IMR-90 (cell line): ENCODE results near the gene PKD1L1. TPM values are rescaled to one million over a fixed set of nuclear protein-coding genes. Genes with fewer than 3 reads are reported as not detected.

Source experiments
- ATAC-seq: fragments of 200-7000 bp; cut with Tn5 transposase; 2 replicates; pipeline ENCODE4 v1.9.1; 2020; ENCODE audit warnings: low read depth, mild to moderate bottlenecking, moderate library complexity
- BruUV-seq: library from RNA; stranded (reverse); fragments of 400-500 nt; replicated peaks from 2 replicates; lab custom pipeline; 2021; lab: Mats Ljungman, UMichigan
- CTCF ChIA-PET: fragments of 300-600 bp; formaldehyde crosslinking; extraction: SDS; loops from one replicate; lab custom pipeline; 2021; ENCODE audit warnings: antibody characterized with exemption; lab: Yijun Ruan, JAX
- POLR2A ChIA-PET: fragments of 300-600 bp; sonication (Branson Sonifier 250); formaldehyde crosslinking; loops from one replicate; lab custom pipeline; 2022; ENCODE audit warnings: antibody characterized with exemption; ENCODE audit not compliant: unreplicated experiment; lab: Charles Lee
- DNase-seq: peaks from one replicate; pipeline ENCODE4 v3.0.0; 2013
- H2AFZ ChIP-seq: replicated peaks from 2 replicates; pipeline ENCODE3; 2013; ENCODE audit warnings: low read length, mild to moderate bottlenecking; ENCODE audit not compliant: poor library complexity
- H2AK5ac ChIP-seq: 2 replicates; pipeline ENCODE4 v1.6.1; 2013; ENCODE audit warnings: low read depth, low read length, inconsistent platforms
- H2AK9ac ChIP-seq: replicated peaks from 2 replicates; pipeline ENCODE3; 2013; ENCODE audit warnings: mild to moderate bottlenecking, low read depth, low read length, moderate library complexity; ENCODE audit not compliant: poor library complexity
- H2BK120ac ChIP-seq: 2 replicates; pipeline ENCODE4 v1.6.1; 2013; ENCODE audit warnings: low read depth, low read length, inconsistent platforms
- H2BK15ac ChIP-seq: 3 replicates; pipeline ENCODE4 v1.6.1; 2013; ENCODE audit warnings: low read depth, low read length, inconsistent platforms
- H2BK20ac ChIP-seq: 2 replicates; pipeline ENCODE4 v1.6.1; 2013; ENCODE audit warnings: low read depth, mild to moderate bottlenecking, inconsistent platforms, low read length, moderate library complexity
- H2BK5ac ChIP-seq: 2 replicates; pipeline ENCODE4 v1.6.1; 2013; ENCODE audit warnings: mild to moderate bottlenecking, low read depth, low read length, inconsistent platforms; ENCODE audit not compliant: poor library complexity, severe bottlenecking
- H3K14ac ChIP-seq: replicated peaks from 2 replicates; pipeline ENCODE4 v1.6.1; 2013; ENCODE audit warnings: low read depth, low read length, inconsistent platforms
- H3K18ac ChIP-seq: 2 replicates; pipeline ENCODE4 v1.6.1; 2013; ENCODE audit warnings: low read depth, low read length, control low read depth
- H3K23ac ChIP-seq: 2 replicates; pipeline ENCODE4 v1.6.1; 2013; ENCODE audit warnings: low read depth, low read length, inconsistent platforms
- H3K27ac ChIP-seq: 2 replicates; pipeline ENCODE4 v1.5.1; 2013; ENCODE audit warnings: mild to moderate bottlenecking, control low read depth, low read length; ENCODE audit not compliant: insufficient read depth
- H3K27me3 ChIP-seq: 2 replicates; pipeline ENCODE4 v1.6.1; 2013; ENCODE audit warnings: low read length; ENCODE audit not compliant: control insufficient read depth, insufficient read depth
- H3K36me3 ChIP-seq: 2 replicates; pipeline ENCODE4 v1.6.1; 2013; ENCODE audit warnings: low read length, mixed read lengths; ENCODE audit not compliant: control insufficient read depth, insufficient read depth
- H3K4ac ChIP-seq: 2 replicates; pipeline ENCODE4 v1.6.1; 2013; ENCODE audit warnings: low read depth, low read length, inconsistent platforms
- H3K4me1 ChIP-seq: 2 replicates; pipeline ENCODE4 v1.6.1; 2013; ENCODE audit warnings: low read length, mixed read lengths; ENCODE audit not compliant: control insufficient read depth, insufficient read depth
- H3K4me2 ChIP-seq: 2 replicates; pipeline ENCODE4 v1.6.1; 2013; ENCODE audit warnings: low read depth, mild to moderate bottlenecking, control low read depth, low read length, moderate library complexity
- H3K4me3 ChIP-seq: 2 replicates; pipeline ENCODE4 v1.5.1; 2013; ENCODE audit warnings: low read depth, mild to moderate bottlenecking, control low read depth, low read length, moderate library complexity; ENCODE audit not compliant: insufficient read depth
- H3K56ac ChIP-seq: 2 replicates; pipeline ENCODE4 v1.6.1; 2013; ENCODE audit warnings: low read length, inconsistent platforms; ENCODE audit not compliant: insufficient read depth; ENCODE audit errors: extremely low read depth
- H3K79me1 ChIP-seq, 2 experiments: 2 replicates each; pipeline ENCODE4 v1.6.1; 2013; ENCODE audit warnings: low read length in 2 of 2, inconsistent platforms in 1 of 2, low read depth in 1 of 2
- H3K9ac ChIP-seq: 2 replicates; pipeline ENCODE4 v1.6.1; 2013; ENCODE audit warnings: low read depth, low read length, control low read depth
- H3K9me1 ChIP-seq: 2 replicates; pipeline ENCODE4 v1.6.1; 2013; ENCODE audit warnings: low read length, inconsistent platforms; ENCODE audit not compliant: insufficient read depth
- H3K9me3 ChIP-seq: 2 replicates; pipeline ENCODE4 v1.6.1; 2013; ENCODE audit warnings: low read length; ENCODE audit not compliant: control insufficient read depth, insufficient read depth
- H4K20me1 ChIP-seq: 2 replicates; pipeline ENCODE4 v1.6.1; 2013; ENCODE audit warnings: low read length, inconsistent platforms; ENCODE audit not compliant: insufficient read depth
- H4K5ac ChIP-seq: 2 replicates; pipeline ENCODE4 v1.6.1; 2013; ENCODE audit warnings: mild to moderate bottlenecking, low read depth, low read length, control low read depth
- H4K8ac ChIP-seq, 2 experiments: 2 replicates each; pipeline ENCODE4 v1.6.1; 2013; ENCODE audit warnings: low read depth in 2 of 2, low read length in 2 of 2, control low read depth in 1 of 2, inconsistent platforms in 1 of 2
- H4K91ac ChIP-seq: 2 replicates; pipeline ENCODE4 v1.6.1; 2013; ENCODE audit warnings: low read depth, low read length, inconsistent platforms; ENCODE audit not compliant: insufficient read depth
- CEBPB ChIP-seq: IDR thresholded peaks from 2 replicates; pipeline ENCODE4 v1.6.1; 2012; ENCODE audit warnings: low read depth, low read length, improper control_type of control experiment
- FOS ChIP-seq: fragments of 150-350 bp; IDR thresholded peaks from 2 replicates; pipeline ENCODE4 v1.6.1; 2016; ENCODE audit warnings: low read depth, low read length
- MAFK ChIP-seq: IDR thresholded peaks from 2 replicates; pipeline ENCODE4 v1.6.1; 2012; ENCODE audit warnings: low read depth, low read length, improper control_type of control experiment
- MAZ ChIP-seq: IDR thresholded peaks from 2 replicates; pipeline ENCODE4 v1.6.1; 2012; ENCODE audit warnings: low read depth, mild to moderate bottlenecking, low read length, improper control_type of control experiment, moderate library complexity, borderline replicate concordance
- MXI1 ChIP-seq: IDR thresholded peaks from 2 replicates; pipeline ENCODE4 v1.6.1; 2012; ENCODE audit warnings: low read depth, mild to moderate bottlenecking, low read length, moderate library complexity, borderline replicate concordance
- NFE2L2 ChIP-seq: fragments of 150-350 bp; IDR thresholded peaks from 2 replicates; pipeline ENCODE4 v1.6.1; 2016; ENCODE audit warnings: low read depth, mild to moderate bottlenecking, low read length
- WGBS, 2 experiments: methylation state at CpG; one replicate each; pipeline versions ENCODE4 v1.1.5 to v1.1.7; 2013; ENCODE audit warnings: missing lambda C conversion rate in 2 of 2; ENCODE audit not compliant: insufficient read length in 1 of 2; ENCODE audit errors: extremely low coverage in 2 of 2; 5-methylcytosine and 5-hydroxymethylcytosine counted together
- dilution Hi-C: fragments of 300-500 bp; cut with HindIII; formaldehyde crosslinking; loops from one replicate; pipeline ENCODE4 v1.14.3; 2018; ENCODE audit warnings: low sequenced_read_pairs; ENCODE audit not compliant: unreplicated experiment
- in situ Hi-C: fragments of 300-500 bp; cut with MboI; formaldehyde crosslinking; loops from 3 replicates; pipeline ENCODE4 v1.14.3; 2019; ENCODE audit warnings: low sequenced_read_pairs, inconsistent platforms, mixed read lengths
- intact Hi-C: fragments of 100-400 bp; cut with micrococcal nuclease; formaldehyde crosslinking; loops from 2 replicates; pipeline ENCODE4 v1.10.0; 2022
- polyA plus RNA-seq, 3 experiments: library from polyadenylated mRNA; depleted of rRNA; stranded (reverse); fragments of >200 nt; gene quantifications; 2 replicates each; pipeline ENCODE4 v1.2.3, GENCODE V29; 2012; ENCODE audit warnings: low replicate concordance in 1 of 3
- total RNA-seq: library from RNA; depleted of rRNA; stranded (reverse); fragments of >200 nt; gene quantifications from 2 replicates; pipeline ENCODE4 v1.2.3, GENCODE V29; 2012
- TF ChIP-seq, protein P1 (sequence below): fragments of 150-350 bp; IDR thresholded peaks from 2 replicates; pipeline ENCODE4 v1.6.1; 2017; ENCODE audit warnings: mild to moderate bottlenecking, antibody characterized with exemption, low read length, low read depth

The PKD1L1 gene
- total and polyA plus RNA-seq, 2 of the 4 experiments (the other 2 are of a cell fraction), result under 0.01 to 0.15 TPM

DNA sequence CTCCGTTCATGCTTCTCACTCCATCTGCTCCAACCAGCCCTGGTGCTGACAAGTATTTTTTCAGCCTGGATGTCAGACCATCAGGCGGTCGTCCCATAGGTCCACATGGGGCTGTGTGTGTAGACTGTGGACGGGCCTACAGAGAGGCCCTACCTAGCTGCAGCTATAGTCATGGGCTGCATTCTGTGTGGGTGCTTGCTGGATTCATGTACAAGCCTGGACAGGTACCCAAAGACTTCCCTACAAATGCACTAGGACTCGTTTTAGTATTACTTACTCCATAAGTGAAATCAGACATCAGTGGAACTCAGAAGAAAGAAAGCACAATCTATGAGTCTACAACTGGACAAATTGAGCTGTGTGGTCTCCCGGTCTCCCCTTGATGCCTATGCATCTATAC, 146.8 kb downstream of the PKD1L1 start:
- Histone ChIP-seq H4K8ac (no peak overlapping the region), H2BK20ac (peak overlapping the region; percentile 16; the same call in 1 of the 2 replicates), H3K14ac (no peak overlapping the region; the same call in 1 of the 2 replicates), H3K36me3 (no peaks in the 10 kb centered on the region), H3K23ac (no peak overlapping the region), H2AK5ac (peak overlapping the region; percentile 42; the same call in 1 of the 2 replicates), H3K9ac (no peak overlapping the region), H4K20me1 (no peaks in the 10 kb centered on the region), H3K4ac (peak overlapping the region; percentile 29), H3K9me3 (no peaks in the 10 kb centered on the region), H3K4me1 (peaks cover 17% of the 10 kb centered on the region), H2AFZ (no peak overlapping the region), H2AK9ac (no peak overlapping the region), H3K18ac (no peak overlapping the region), H4K91ac (no peak overlapping the region), H3K27ac (no peak overlapping the region), H2BK5ac (no peak overlapping the region), H2BK120ac (no peak overlapping the region), H3K79me1 (peaks cover 4 to 12% of the 10 kb centered on the region in 2 experiments; a peak in 3 of 4 replicates), H3K56ac (no peak overlapping the region), H3K27me3 (no peaks in the 10 kb centered on the region; the same call in 1 of the 2 replicates), H3K9me1 (peaks cover 21% of the 10 kb centered on the region), H2BK15ac (no peak overlapping the region), H3K4me2 (no peak overlapping the region), H4K5ac (peak overlapping the region; percentile 22; the same call in 1 of the 2 replicates), H3K4me3 (no peak overlapping the region)
- TF ChIP-seq CEBPB, result no peak
- TF ChIP-seq MAFK, result no peak
- no peak for TF ChIP-seq FOS
- TF ChIP-seq MXI1, result no peak
- TF ChIP-seq, protein P1, sequence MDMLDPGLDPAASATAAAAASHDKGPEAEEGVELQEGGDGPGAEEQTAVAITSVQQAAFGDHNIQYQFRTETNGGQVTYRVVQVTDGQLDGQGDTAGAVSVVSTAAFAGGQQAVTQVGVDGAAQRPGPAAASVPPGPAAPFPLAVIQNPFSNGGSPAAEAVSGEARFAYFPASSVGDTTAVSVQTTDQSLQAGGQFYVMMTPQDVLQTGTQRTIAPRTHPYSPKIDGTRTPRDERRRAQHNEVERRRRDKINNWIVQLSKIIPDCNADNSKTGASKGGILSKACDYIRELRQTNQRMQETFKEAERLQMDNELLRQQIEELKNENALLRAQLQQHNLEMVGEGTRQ, result no peak
- TF ChIP-seq MAZ, result no peak
- no peak for TF ChIP-seq NFE2L2
- ChIA-PET POLR2A (no interaction called here), CTCF (no interaction called here)
- no peak for ATAC-seq
- in situ Hi-C loops (no loop called here), dilution Hi-C loops (no loop called here), intact Hi-C loops (no loop called here)
- no CpG with 5 or more reads among the region's 6 CpGs for whole genome bisulfite sequencing, 2 experiments
- no peak for DNase-seq
- no TSS peak for BruUV-seq
